Lung (tissue), 12 donors: ENCODE measurements around the gene PRSS12. TPM values are rescaled to one million over a fixed set of nuclear protein-coding genes. Genes with fewer than 3 reads are reported as not detected.

Source experiments
- ATAC-seq: fragments of 200-7000 bp; cut with Tn5 transposase; one replicate; pipeline ENCODE4 v1.9.1; 2020; ENCODE audit warnings: moderate number of reproducible peaks; ENCODE audit not compliant: insufficient read depth, low FRiP score
- DNase-seq, 3 donors: peaks; one replicate each; pipeline ENCODE4 v3.0.0-alpha.2; 2013 to 2017
- H3K27ac ChIP-seq, 2 donors: one replicate each; pipeline ENCODE4 v1.5.1; 2013; ENCODE audit warnings: mild to moderate bottlenecking in 2 of 2, moderate library complexity in 2 of 2, control low read depth in 1 of 2, inconsistent platforms in 1 of 2, low read depth in 1 of 2, low read length in 1 of 2
- H3K27me3 ChIP-seq, 3 donors: one replicate each; pipeline ENCODE4 v1.5.1; 2013; ENCODE audit warnings: low read length in 2 of 3; ENCODE audit not compliant: control insufficient read depth in 3 of 3, insufficient read depth in 3 of 3
- H3K36me3 ChIP-seq, 4 donors: one replicate each; pipeline ENCODE4 v1.5.1; 2013; ENCODE audit warnings: low read length in 4 of 4, mild to moderate bottlenecking in 1 of 4, moderate library complexity in 1 of 4; ENCODE audit not compliant: control insufficient read depth in 4 of 4, insufficient read depth in 4 of 4
- H3K4me1 ChIP-seq, 5 donors: one replicate each; pipeline ENCODE4 v1.5.1; 2013; ENCODE audit warnings: low read length in 5 of 5, mild to moderate bottlenecking in 2 of 5, moderate library complexity in 1 of 5; ENCODE audit not compliant: control insufficient read depth in 5 of 5, insufficient read depth in 5 of 5
- H3K4me3 ChIP-seq: one replicate; pipeline ENCODE4 v1.5.1; 2013; ENCODE audit warnings: mild to moderate bottlenecking, control low read depth, moderate library complexity
- H3K9ac ChIP-seq, 2 donors: one replicate each; pipeline ENCODE4 v1.5.1; 2013; ENCODE audit warnings: low read length in 2 of 2, control low read depth in 1 of 2; ENCODE audit not compliant: insufficient read depth in 1 of 2
- H3K9me3 ChIP-seq, 4 donors: one replicate each; pipeline ENCODE4 v1.5.1; 2013; ENCODE audit warnings: low read length in 3 of 4, mild to moderate bottlenecking in 1 of 4, moderate library complexity in 1 of 4; ENCODE audit not compliant: control insufficient read depth in 4 of 4, insufficient read depth in 3 of 4
- CTCF ChIP-seq: IDR thresholded peaks from 2 replicates; pipeline ENCODE4 v1.5.1; 2012; ENCODE audit warnings: mild to moderate bottlenecking; ENCODE audit errors: control extremely low read depth, extremely low read depth
- WGBS, 2 donors: extraction: QIAGEN DNeasy Blood & Tissue Kit; methylation state at CpG; one replicate each; pipeline ENCODE4 v1.1.7; 2013; 5-methylcytosine and 5-hydroxymethylcytosine counted together
- polyA plus RNA-seq, 2 donors: library from polyadenylated mRNA; stranded (reverse); fragments of 200-250 nt; gene quantifications; one replicate each; pipeline ENCODE4 v1.2.1, GENCODE V29; 2013
- total RNA-seq, 2 donors: library from RNA; depleted of rRNA in 1 of 2; stranded (reverse); fragments of >200 nt in 1 of 2; gene quantifications; one replicate each; pipeline ENCODE4 v1.2.1, GENCODE V29; 2014 to 2021
- donor health status: control.
- donor health status: control.
- donor health status: Bipolar disorder and iron deficiency.
- donor health status: healthy.
- donor health status: DM: yes; HTN: yes; CAD: no.

Gene PRSS12
- total and polyA plus RNA-seq, 4 donors, result 2.9 to 55.0 (median 8.2) TPM

- DNase-seq (peak; percentile 93 to 95 (median 93)), ATAC-seq (peak; percentile 97)
- Histone ChIP-seq H3K4me3 (peak overlapping the region; percentile 78), H3K4me1 (peaks cover 0 to 30% (median 11%) of the 10 kb centered on the region in 5 donors), H3K9me3 (no peaks in the 10 kb centered on the region), H3K27ac (peak overlapping the region; percentile 97 to 99), H3K27me3 (no peaks in the 10 kb centered on the region), H3K9ac (peak overlapping the region; percentile 86 to 93), H3K36me3 (peaks cover 3 to 15% (median 6%) of the 10 kb centered on the region in 4 donors)
- TF ChIP-seq CTCF, result no peak
- 0 to 2% methylated on average over 56 of the region's 56 CpGs for WGBS, 2 donors
Measured at GRCh38 chr4:118278473-118279274, 74.1 kb downstream of the PRSS12 start.

GRCh38 chr4:118277243-118277642, 75.6 kb downstream of the PRSS12 start:
- no peak for DNase-seq
- H3K27ac ChIP-seq, result no peak overlapping the region
- H3K9me3 ChIP-seq, result no peaks in the 10 kb centered on the region
- H3K27me3 ChIP-seq, result no peaks in the 10 kb centered on the region
- no peak for ATAC-seq
- peaks cover 0 to 28% (median 11%) of the 10 kb centered on the region in 5 donors for H3K4me1 ChIP-seq
- H3K9ac ChIP-seq, result no peak overlapping the region
- no peak for TF ChIP-seq CTCF
- H3K36me3 ChIP-seq, result peaks cover 2 to 15% (median 5%) of the 10 kb centered on the region in 4 donors
- WGBS, 2 donors, result 86 to 88% methylated on average over 4 of the region's 4 CpGs
- no peak overlapping the region for H3K4me3 ChIP-seq

- no peak overlapping the region for H3K27ac ChIP-seq
- H3K9ac ChIP-seq, result no peak overlapping the region
- DNase-seq (no peak), ATAC-seq (no peak)
- no peak for TF ChIP-seq CTCF
- H3K27me3 ChIP-seq, result peaks cover 0 to under 1% (median 0%) of the 10 kb centered on the region in 3 donors
- 58 to 85% methylated on average over 2 of the region's 2 CpGs for WGBS, 2 donors
- no peak overlapping the region for H3K4me3 ChIP-seq
- peaks cover 0 to 21% (median 11%) of the 10 kb centered on the region in 5 donors for H3K4me1 ChIP-seq
- peaks cover 0 to 8% (median 5%) of the 10 kb centered on the region in 4 donors for H3K36me3 ChIP-seq
- no peaks in the 10 kb centered on the region for H3K9me3 ChIP-seq
Measured at GRCh38 chr4:118276580-118276979, 76.2 kb downstream of the PRSS12 start.
